ENCODE results near the gene SNRPB2. TPM values are rescaled to one million over a fixed set of nuclear protein-coding genes. Genes with fewer than 3 reads are reported as not detected.
A peak's percentile ranks its signal among the peaks of the same experiment; 100 is the strongest.

SNRPB2 gene
- total and polyA plus RNA-seq, 2 donors (not counting 3 experiments of a cell fraction or from before 2014, with no cell fraction given): 43.7 to 76.0 TPM

- Histone ChIP-seq H3K36me3 (ENCODE audit: control insufficient read depth in 2 of 2, extremely low read depth in 1 of 2, insufficient read depth in 2 of 2, low read length in 2 of 2) (no peaks in the 10 kb centered on the region), H3K9ac (replicated peaks; ENCODE audit: extremely low read depth, insufficient read depth, low read length) (no peak overlapping the region), H3K4me1 (ENCODE audit: control insufficient read depth, extremely low read depth, insufficient read depth, low read length) (no peaks in the 10 kb centered on the region), H3K9me1 (replicated peaks; ENCODE audit: control insufficient read depth, extremely low read depth, insufficient read depth, low read length) (no peaks in the 10 kb centered on the region), H3K4me3 (replicated peaks in 1 of 3; ENCODE audit: insufficient read depth in 1 of 3, low read depth in 1 of 3, low read length in 3 of 3) (no peak overlapping the region), H3K27ac (ENCODE audit: insufficient read depth, low read depth, low read length) (no peak overlapping the region), H4K20me1 (replicated peaks; ENCODE audit: control insufficient read depth, extremely low read depth, insufficient read depth, low read length) (no peaks in the 10 kb centered on the region), H3K4me2 (ENCODE audit: insufficient read depth, low read length) (no peak overlapping the region), H3K79me2 (ENCODE audit: control insufficient read depth, insufficient read depth, low read length) (no peaks in the 10 kb centered on the region), H2AFZ (ENCODE audit: low read depth, low read length) (no peak overlapping the region), H3K27me3 (ENCODE audit: control insufficient read depth in 2 of 2, insufficient read depth in 2 of 2, low read length in 2 of 2) (peaks cover 0 to 1% of the 10 kb centered on the region in 2 experiments), H3K9me3 (replicated peaks; ENCODE audit: control insufficient read depth, insufficient read depth, low read length) (no peaks in the 10 kb centered on the region)
- no peak for TF ChIP-seq MYC (IDR thresholded peaks at IDR 0.05; ENCODE audit: low read depth, low read length)
- TF ChIP-seq FOS (IDR thresholded peaks at IDR 0.05; ENCODE audit: borderline replicate concordance, insufficient read depth, low read length): no peak
- TF ChIP-seq EZH2 (IDR thresholded peaks at IDR 0.05; ENCODE audit: borderline replicate concordance, low read depth, low read length, severe bottlenecking): no peak
- TF ChIP-seq CTCF (IDR thresholded peaks at IDR 0.05; ENCODE audit: extremely low read depth in 1 of 2, insufficient read depth in 1 of 2, low read depth in 1 of 2, low read length in 2 of 2): no peak
- TF ChIP-seq JUN (IDR thresholded peaks at IDR 0.05; ENCODE audit: borderline replicate concordance, insufficient read depth, insufficient read length, low read depth): no peak
- POLR2A ChIA-PET: no interaction called here
- dilution Hi-C loops (cut with MboI; ENCODE audit: extremely low pct_ligation_motif_present, low sequenced_read_pairs): no loop called here
- CTCF ChIA-PET: no interaction called here
- DNase-seq (ENCODE audit: low read depth, low spot score) (peak; percentile 28), FAIRE-seq (no peak)
- intact Hi-C loops (cut with micrococcal nuclease): no loop called here
- no TSS peak for BruUV-seq (replicated peaks)
Observed at GRCh38 chr20:16708602-16709001, 21.2 kb upstream of the SNRPB2 start.

- Histone ChIP-seq H3K27me3 (ENCODE audit: control insufficient read depth in 2 of 2, insufficient read depth in 2 of 2, low read length in 2 of 2) (peaks cover 0 to 1% of the 10 kb centered on the region in 2 experiments), H2AFZ (ENCODE audit: low read depth, low read length) (no peak overlapping the region), H3K9ac (replicated peaks; ENCODE audit: extremely low read depth, insufficient read depth, low read length) (no peak overlapping the region), H3K79me2 (ENCODE audit: control insufficient read depth, insufficient read depth, low read length) (no peaks in the 10 kb centered on the region), H3K9me1 (replicated peaks; ENCODE audit: control insufficient read depth, extremely low read depth, insufficient read depth, low read length) (no peaks in the 10 kb centered on the region), H3K36me3 (ENCODE audit: control insufficient read depth in 2 of 2, extremely low read depth in 1 of 2, insufficient read depth in 2 of 2, low read length in 2 of 2) (no peaks in the 10 kb centered on the region), H3K4me1 (ENCODE audit: control insufficient read depth, extremely low read depth, insufficient read depth, low read length) (no peaks in the 10 kb centered on the region), H4K20me1 (replicated peaks; ENCODE audit: control insufficient read depth, extremely low read depth, insufficient read depth, low read length) (no peaks in the 10 kb centered on the region), H3K4me2 (ENCODE audit: insufficient read depth, low read length) (no peak overlapping the region), H3K4me3 (replicated peaks in 1 of 3; ENCODE audit: insufficient read depth in 1 of 3, low read depth in 1 of 3, low read length in 3 of 3) (no peak overlapping the region), H3K27ac (ENCODE audit: insufficient read depth, low read depth, low read length) (no peak overlapping the region), H3K9me3 (replicated peaks; ENCODE audit: control insufficient read depth, insufficient read depth, low read length) (no peaks in the 10 kb centered on the region)
- no TSS peak for BruUV-seq (replicated peaks)
- intact Hi-C loops (cut with micrococcal nuclease): no loop called here
- no peak for FAIRE-seq
- no peak for DNase-seq (ENCODE audit: low read depth, low spot score)
- CTCF ChIA-PET: no interaction called here
- POLR2A ChIA-PET: no interaction called here
- no peak for TF ChIP-seq CTCF (IDR thresholded peaks at IDR 0.05; ENCODE audit: extremely low read depth in 1 of 2, insufficient read depth in 1 of 2, low read depth in 1 of 2, low read length in 2 of 2)
- no peak for TF ChIP-seq JUN (IDR thresholded peaks at IDR 0.05; ENCODE audit: borderline replicate concordance, insufficient read depth, insufficient read length, low read depth)
- dilution Hi-C loops (cut with MboI; ENCODE audit: extremely low pct_ligation_motif_present, low sequenced_read_pairs): no loop called here
Observed at GRCh38 chr20:16709017-16709416, 20.8 kb upstream of the SNRPB2 start.
